K562 (cell line): ENCODE results near the gene PGAM4. TPM values are rescaled to one million over a fixed set of nuclear protein-coding genes. Genes with fewer than 3 reads are reported as not detected.
A peak's percentile ranks its signal among the peaks of the same experiment; 100 is the strongest.
"Not testable (repeated sequence)": the region's sequence is repeated elsewhere in the genome, so short reads cannot be mapped to it uniquely, and the experiment has no call there.

Source experiments
- ATAC-seq: fragments of 200-7000 bp; cut with Tn5 transposase; 3 replicates; pipeline ENCODE4 v1.9.1; 2020; ENCODE audit warnings: moderate library complexity
- BruUV-seq: library from RNA; stranded (reverse); fragments of 400-500 nt; replicated peaks from 2 replicates; lab custom pipeline; 2021; lab: Mats Ljungman, UMichigan
- CTCF ChIA-PET: fragments of 300-600 bp; formaldehyde crosslinking; extraction: SDS; loops from one replicate; lab custom pipeline; 2021; ENCODE audit warnings: low intra/inter-chr PET ratio; lab: Yijun Ruan, JAX
- POLR2A ChIA-PET: fragments of 300-600, 350-650 bp; sonication (Branson Sonifier 250); formaldehyde crosslinking; extraction: SDS; loops from one replicate; lab custom pipeline; 2021; ENCODE audit warnings: antibody characterized with exemption, inconsistent platforms; lab: Yijun Ruan, JAX
- DNase-seq, 4 experiments: peaks; one replicate each; pipeline versions ENCODE4 v3.0.0 to v3.0.0-alpha.2; 2011 to 2018; ENCODE audit warnings: low spot score in 3 of 4, mixed read lengths in 3 of 4; ENCODE audit errors: extremely low read depth in 1 of 4
- FAIRE-seq: peaks from 2 replicates; lab custom pipeline; 2011; peaks lifted over from hg19 to GRCh38; lab: Jason Lieb, UNC
- H2AFZ ChIP-seq: 2 replicates; pipeline ENCODE4 v1.6.0; 2011; ENCODE audit warnings: low read depth, low read length, control low read depth, inconsistent platforms
- H3K27ac ChIP-seq: fragments of 200-600 bp; 3 replicates; pipeline ENCODE4 v1.8.0; 2011; ENCODE audit warnings: low read depth, mild to moderate bottlenecking, control low read depth, inconsistent platforms, low read length, moderate library complexity, mixed read lengths; ENCODE audit errors: extremely low read depth
- H3K27me3 ChIP-seq, 2 experiments: fragments of 300-600 bp in 1 of 2; 2 replicates in 1 of 2; 3 replicates in 1 of 2; pipeline versions ENCODE4 v1.6.0 to v1.8.0; 2011; ENCODE audit warnings: inconsistent platforms in 2 of 2, low read length in 2 of 2, mild to moderate bottlenecking in 1 of 2, mixed read lengths in 1 of 2, moderate library complexity in 1 of 2; ENCODE audit not compliant: control insufficient read depth in 2 of 2, insufficient read depth in 2 of 2
- H3K36me3 ChIP-seq: fragments of 300-600 bp; 3 replicates; pipeline ENCODE4 v1.8.0; 2011; ENCODE audit warnings: mild to moderate bottlenecking, low read length, inconsistent platforms; ENCODE audit not compliant: control insufficient read depth, insufficient read depth
- H3K4me1 ChIP-seq, 2 experiments: fragments of 200-600 bp in 1 of 2; replicated peaks in 1 of 2; 2 replicates in 1 of 2; 3 replicates in 1 of 2; pipeline versions ENCODE4 v1.5.1 to v1.8.0; 2011; ENCODE audit warnings: inconsistent platforms in 2 of 2, low read length in 2 of 2, mild to moderate bottlenecking in 1 of 2, mixed read lengths in 1 of 2, moderate library complexity in 1 of 2; ENCODE audit not compliant: control insufficient read depth in 2 of 2, insufficient read depth in 2 of 2
- H3K4me2 ChIP-seq: 2 replicates; pipeline ENCODE4 v1.6.1; 2011; ENCODE audit warnings: low read length, control low read depth, inconsistent platforms, mixed read lengths; ENCODE audit not compliant: insufficient read depth
- H3K4me3 ChIP-seq: fragments of 200-600 bp; sonication (generic), shearing (Covaris generic); 2 replicates; pipeline ENCODE4 v1.5.1; 2016; ENCODE audit warnings: control low read depth, inconsistent platforms
- H3K79me2 ChIP-seq: fragments of 200-600 bp; 3 replicates; pipeline ENCODE4 v1.8.0; 2011; ENCODE audit warnings: low read length, inconsistent platforms; ENCODE audit not compliant: control insufficient read depth, insufficient read depth
- H3K9ac ChIP-seq, 2 experiments: 2 replicates each; pipeline versions ENCODE4 v1.6.0 to v1.6.1; 2011; ENCODE audit warnings: low read depth in 2 of 2, low read length in 2 of 2, control low read depth in 1 of 2, inconsistent platforms in 1 of 2, mild to moderate bottlenecking in 1 of 2, mixed read lengths in 1 of 2; ENCODE audit not compliant: insufficient read depth in 1 of 2
- H3K9me1 ChIP-seq: one replicate; pipeline ENCODE4 v1.6.0; 2011; ENCODE audit warnings: inconsistent platforms, mild to moderate bottlenecking, low read length, moderate library complexity; ENCODE audit not compliant: control insufficient read depth, insufficient read depth
- H3K9me3 ChIP-seq: replicated peaks from 2 replicates; pipeline ENCODE4 v1.5.1; 2011; ENCODE audit warnings: low read depth, low read length, inconsistent platforms; ENCODE audit not compliant: control insufficient read depth, insufficient read depth
- H4K20me1 ChIP-seq: replicated peaks from 2 replicates; pipeline ENCODE4 v1.6.1; 2011; ENCODE audit warnings: low read length, inconsistent platforms, mixed read lengths; ENCODE audit not compliant: control insufficient read depth, insufficient read depth
- CBFA2T3 ChIP-seq: fragments of 450-650 bp; IDR thresholded peaks from 2 replicates; pipeline ENCODE4 v1.6.1; 2017
- DPF2 ChIP-seq: fragments of 450-650 bp; IDR thresholded peaks from 2 replicates; pipeline ENCODE4 v1.6.1; 2016
- KLF16 ChIP-seq: IDR thresholded peaks from 2 replicates; pipeline ENCODE4 v1.6.1; 2016; ENCODE audit warnings: antibody characterized with exemption
- SMARCA4 ChIP-seq: fragments of 450-650 bp; IDR thresholded peaks from 2 replicates; pipeline ENCODE4 v1.6.1; 2016
- SMARCC2 ChIP-seq: fragments of 450-650 bp; IDR thresholded peaks from 2 replicates; pipeline ENCODE4 v1.6.1; 2017; ENCODE audit warnings: antibody characterized with exemption, moderate library complexity, mild to moderate bottlenecking, low read depth
- SOX6 ChIP-seq: fragments of 450-650 bp; IDR thresholded peaks from 2 replicates; pipeline ENCODE4 v1.6.1; 2014; ENCODE audit warnings: mild to moderate bottlenecking
- WGBS: fragments of 100-300 bp; shearing (Covaris generic); methylation state at CpG from one replicate; pipeline ENCODE4 v1.1.6; 2016; ENCODE audit warnings: low coverage, mixed read lengths; ENCODE audit not compliant: insufficient coverage; ENCODE audit errors: missing lambda C conversion rate; 5-methylcytosine and 5-hydroxymethylcytosine counted together
- in situ Hi-C: fragments of 300-500 bp; cut with MboI; formaldehyde crosslinking; loops from 4 replicates; pipeline ENCODE4 v1.15.0; 2018; ENCODE audit warnings: inconsistent platforms, mixed read lengths
- intact Hi-C: fragments of 100-400 bp; cut with micrococcal nuclease; formaldehyde crosslinking; loops from 2 replicates; pipeline ENCODE4 v1.14.2; 2022
- polyA plus RNA-seq, 8 experiments: library from polyadenylated mRNA; depleted of rRNA in 4 of 8; stranded (reverse) in 5 of 8; unstranded in 3 of 8; fragments of >200 nt; fragmentation: Nextera tagmentation in 2 of 8; fragmentation: Illumina TruSeq in 1 of 8; extraction: Ambion mirVana in 2 of 8; extraction: Trizol in 1 of 8; gene quantifications; 2 replicates each; pipeline versions ENCODE4 v1.2.1 to v1.2.3, GENCODE V29; 2011 to 2014; ENCODE audit warnings: inconsistent platforms in 1 of 8, missing spikeins in 1 of 8
- total RNA-seq, 7 experiments: library from RNA; depleted of rRNA in 6 of 7; stranded (reverse); fragments of >200 nt in 6 of 7; fragmentation: Illumina TruSeq in 2 of 7; extraction: Trizol in 2 of 7; gene quantifications; 2 replicates each; pipeline versions ENCODE4 v1.2.1 to v1.2.3, GENCODE V29; 2011 to 2021; ENCODE audit warnings: low replicate concordance in 1 of 7

Gene PGAM4
- total and polyA plus RNA-seq, 9 of the 15 experiments (the other 6 are each of a cell fraction or from before 2014, with no cell fraction given), result 0.55 to 0.75 TPM; not detected in 7

DNA sequence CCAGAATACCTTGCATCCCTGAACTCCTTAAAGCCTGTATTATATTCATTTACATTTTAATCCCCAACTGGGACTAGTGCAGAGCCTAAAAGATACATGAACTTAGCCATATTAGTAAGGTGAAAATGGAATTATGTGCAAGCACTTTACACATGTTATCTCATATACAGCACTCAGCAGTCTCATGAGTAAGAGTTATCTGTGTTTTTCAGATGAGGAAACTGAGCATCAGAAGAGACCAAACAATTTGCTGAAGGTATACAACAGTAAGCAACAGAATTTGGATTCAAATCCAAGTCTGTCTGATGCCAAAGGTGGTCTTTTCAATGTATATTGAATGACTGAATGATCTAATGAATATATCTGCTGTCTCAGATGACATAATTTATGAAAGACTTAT, 46.7 kb downstream of the PGAM4 start (continued):
- TF ChIP-seq SMARCC2 (0 out of 2 replicates have a peak, but pooled peaks have one; percentile 18), SOX6 (0 out of 2 replicates have a peak, but pooled peaks have one; percentile 17), DPF2 (peak; percentile 80), SMARCA4 (peak; percentile 62), KLF16 (peak; percentile 43; the same call in 1 of the 2 replicates)

DNA sequence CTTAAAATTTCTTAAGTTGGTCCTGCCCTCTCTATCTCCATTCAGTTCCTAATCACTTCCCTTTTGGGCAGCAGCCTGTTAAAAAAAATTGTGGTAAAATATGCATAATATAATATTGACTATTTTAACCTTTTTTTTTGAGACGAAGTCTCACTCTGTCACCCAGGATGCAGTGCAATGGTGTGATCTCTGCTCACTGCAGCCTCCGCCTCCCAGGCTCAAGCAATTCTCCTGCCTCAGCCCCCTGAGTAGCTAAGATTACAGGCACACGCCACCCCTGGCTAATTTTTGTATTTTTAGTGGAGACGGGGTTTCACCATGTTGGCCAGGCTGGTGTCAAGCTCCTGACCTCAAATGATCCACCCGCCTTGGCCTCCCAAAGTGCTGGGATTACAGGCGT, 50.1 kb downstream of the PGAM4 start:
- in situ Hi-C loops, H3K27ac ChIP-seq, H3K36me3 ChIP-seq, CTCF ChIA-PET, H3K27me3 ChIP-seq, H3K4me3 ChIP-seq, FAIRE-seq, H3K9me3 ChIP-seq, H3K9me1 ChIP-seq, H3K9ac ChIP-seq, H3K4me2 ChIP-seq, DNase-seq, H3K4me1 ChIP-seq, H2AFZ ChIP-seq, BruUV-seq: not testable (repeated sequence)
- peak; percentile 59 for ATAC-seq
- Histone ChIP-seq H4K20me1 (peaks cover 12% of the 10 kb centered on the region; the same call in 1 of the 2 replicates), H3K79me2 (peaks cover 96% of the 10 kb centered on the region)
- POLR2A ChIA-PET, result interaction anchor here (1.0 kb wide), 1 partner anchor 16 kb away, joined by 3 read pairs; no protein-coding TSS in a partner anchor
- 8% methylated on average over 3 of the region's 6 CpGs for WGBS
- 0 out of 2 replicates have a peak, but pooled peaks have one; percentile 5 for TF ChIP-seq CBFA2T3
- intact Hi-C loops, result loop anchor here (5.0 kb wide), 1 partner anchor 33 kb away; no protein-coding TSS in a partner anchor
